ENCODE results near the gene PTGES.

GRCh38 chr9:129736334-129736733 lies 16.5 kb downstream of the PTGES start:
- TF ChIP-seq CTCF (IDR thresholded peaks at IDR 0.05) (no peak), POLR2A (IDR thresholded peaks at IDR 0.05) (no peak)

Measured in heart left ventricle (tissue), 13 donors.